GM18873 (cell line): Measurements from ENCODE around the gene SEC14L3.
"Not testable (repeated sequence)": the region's sequence is repeated elsewhere in the genome, so short reads cannot be mapped to it uniquely, and the experiment has no call there.

Source experiments
- ATAC-seq: cut with Tn5 transposase; IDR thresholded peaks from one replicate; pipeline ENCODE4 v1.9.1; 2021; ENCODE audit warnings: mild to moderate bottlenecking, moderate library complexity, moderate number of reproducible peaks; ENCODE audit not compliant: unreplicated experiment, low FRiP score

The SEC14L3 gene

GRCh38 chr22:30486661-30487115, 14.9 kb upstream of the SEC14L3 start:
- ATAC-seq, result no peak

GRCh38 chr22:30486118-30486517, 14.3 kb upstream of the SEC14L3 start:
- no peak for ATAC-seq

GRCh38 chr22:30485362-30485988, 13.7 kb upstream of the SEC14L3 start:
- no peak for ATAC-seq

GRCh38 chr22:30483169-30483568, 11.4 kb upstream of the SEC14L3 start:
- ATAC-seq, result no peak

- ATAC-seq, result no peak
These were observed 9.9 kb upstream of the SEC14L3 start for GRCh38 chr22:30481711-30482110.

- ATAC-seq, result no peak
These were observed 8.2 kb upstream of the SEC14L3 start for GRCh38 chr22:30479981-30480380.

GRCh38 chr22:30474683-30475424, 3.0 kb upstream of the SEC14L3 start:
- no peak for ATAC-seq

- no peak for ATAC-seq
These were observed 2.3 kb upstream of the SEC14L3 start for GRCh38 chr22:30474121-30474520.

- no peak for ATAC-seq
These were observed 1.3 kb upstream of the SEC14L3 start for GRCh38 chr22:30472994-30473720.

GRCh38 chr22:30470655-30471054, 1.2 kb downstream of the SEC14L3 start:
- ATAC-seq, result no peak

GRCh38 chr22:30469165-30469564, 2.7 kb downstream of the SEC14L3 start:
- no peak for ATAC-seq

GRCh38 chr22:30460555-30460954, 11.3 kb downstream of the SEC14L3 start:
- ATAC-seq, result not testable (repeated sequence)

GRCh38 chr22:30460147-30460546, 11.7 kb downstream of the SEC14L3 start:
- ATAC-seq, result no peak

GRCh38 chr22:30459181-30460052, 12.4 kb downstream of the SEC14L3 start:
- ATAC-seq, result no peak

GRCh38 chr22:30457981-30458380, 13.8 kb downstream of the SEC14L3 start:
- no peak for ATAC-seq

GRCh38 chr22:30455075-30455840, 16.6 kb downstream of the SEC14L3 start:
- no peak for ATAC-seq

GRCh38 chr22:30453731-30454510, 17.9 kb downstream of the SEC14L3 start:
- ATAC-seq, result no peak

- no peak for ATAC-seq
These were observed 19.0 kb downstream of the SEC14L3 start for GRCh38 chr22:30452861-30453260.

GRCh38 chr22:30451488-30451887, 20.3 kb downstream of the SEC14L3 start:
- not testable (repeated sequence) for ATAC-seq
